Astrocyte of the spinal cord (primary cell): Measurements from ENCODE around the gene TMEM238L.

Source experiments
- DNase-seq: peaks from one replicate; pipeline ENCODE4 v3.0.0; 2011; ENCODE audit warnings: low read depth, low spot score
- H3K4me3 ChIP-seq: 2 replicates; pipeline ENCODE4 v1.5.1; 2011; ENCODE audit warnings: low read depth, mild to moderate bottlenecking, low read length, moderate library complexity
- in situ Hi-C: cut with HindIII; loops from 2 replicates; pipeline ENCODE4 v1.10.0; 2017; ENCODE audit warnings: low sequenced_read_pairs
- TF ChIP-seq, protein P1 (sequence below): IDR thresholded peaks from 2 replicates; pipeline ENCODE4 v1.5.1; 2012; ENCODE audit warnings: low read depth, mild to moderate bottlenecking, low read length, inconsistent platforms

TMEM238L gene

DNA sequence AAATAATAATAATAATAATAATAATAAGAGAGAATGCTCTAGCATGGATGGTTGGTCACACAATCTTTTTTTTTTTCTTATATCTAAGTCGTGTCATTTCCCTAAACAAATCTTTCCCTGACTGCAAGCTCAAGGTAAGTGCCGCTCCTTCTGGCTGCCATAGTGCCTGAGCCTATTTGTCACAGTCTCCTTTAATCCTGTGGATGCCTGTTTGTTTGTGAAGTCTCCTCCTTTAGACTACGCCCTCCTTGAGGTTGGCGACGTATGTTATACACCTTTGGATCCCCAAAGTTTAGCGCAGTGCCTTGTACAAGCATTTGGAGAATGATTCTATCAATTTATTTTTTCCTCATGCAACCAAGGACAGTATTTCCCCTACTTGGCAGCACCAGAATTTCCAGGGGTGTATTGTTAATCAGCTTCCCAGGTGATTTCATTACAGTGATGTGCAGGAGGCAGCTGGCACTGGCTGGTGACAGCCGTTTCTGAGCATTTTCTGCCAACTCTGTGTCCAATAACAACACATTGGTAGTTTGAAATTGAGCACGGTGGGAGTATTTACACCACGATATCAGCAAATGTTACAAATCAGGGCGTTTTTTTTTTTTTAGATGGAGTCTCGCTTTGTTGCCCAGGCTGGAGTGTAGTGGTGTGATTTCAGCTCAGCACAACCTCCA is 26.6 kb downstream of the TMEM238L start:
- TF ChIP-seq, protein P1, sequence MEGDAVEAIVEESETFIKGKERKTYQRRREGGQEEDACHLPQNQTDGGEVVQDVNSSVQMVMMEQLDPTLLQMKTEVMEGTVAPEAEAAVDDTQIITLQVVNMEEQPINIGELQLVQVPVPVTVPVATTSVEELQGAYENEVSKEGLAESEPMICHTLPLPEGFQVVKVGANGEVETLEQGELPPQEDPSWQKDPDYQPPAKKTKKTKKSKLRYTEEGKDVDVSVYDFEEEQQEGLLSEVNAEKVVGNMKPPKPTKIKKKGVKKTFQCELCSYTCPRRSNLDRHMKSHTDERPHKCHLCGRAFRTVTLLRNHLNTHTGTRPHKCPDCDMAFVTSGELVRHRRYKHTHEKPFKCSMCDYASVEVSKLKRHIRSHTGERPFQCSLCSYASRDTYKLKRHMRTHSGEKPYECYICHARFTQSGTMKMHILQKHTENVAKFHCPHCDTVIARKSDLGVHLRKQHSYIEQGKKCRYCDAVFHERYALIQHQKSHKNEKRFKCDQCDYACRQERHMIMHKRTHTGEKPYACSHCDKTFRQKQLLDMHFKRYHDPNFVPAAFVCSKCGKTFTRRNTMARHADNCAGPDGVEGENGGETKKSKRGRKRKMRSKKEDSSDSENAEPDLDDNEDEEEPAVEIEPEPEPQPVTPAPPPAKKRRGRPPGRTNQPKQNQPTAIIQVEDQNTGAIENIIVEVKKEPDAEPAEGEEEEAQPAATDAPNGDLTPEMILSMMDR, result no peak
- no peak overlapping the region for H3K4me3 ChIP-seq
- no peak for DNase-seq
- in situ Hi-C loops, result no loop called here

DNA sequence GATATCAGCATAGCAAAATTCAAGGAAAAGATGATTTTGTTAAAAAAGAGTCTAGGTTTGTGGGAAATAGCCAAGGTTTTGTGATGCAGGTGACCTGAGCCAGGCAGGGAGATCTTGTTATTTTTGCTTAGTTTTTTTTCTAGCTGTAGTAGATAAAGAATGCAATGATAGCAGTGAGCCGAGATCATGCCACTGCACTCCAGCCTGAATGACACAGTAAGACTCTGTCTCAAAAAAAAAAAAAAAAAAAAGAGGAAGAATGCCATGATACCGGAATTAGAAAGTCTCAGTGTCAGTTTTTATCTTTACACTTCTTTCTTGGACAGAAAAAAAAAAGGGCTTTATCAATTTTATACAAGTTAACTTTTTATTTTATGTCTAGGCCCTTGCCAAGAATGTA is 27.5 kb downstream of the TMEM238L start:
- in situ Hi-C loops, result no loop called here
- H3K4me3 ChIP-seq, result no peak overlapping the region
- DNase-seq, result no peak
- TF ChIP-seq, protein P1, result no peak

GRCh38 chr17:10775740-10776356 is 28.1 kb downstream of the TMEM238L start:
- DNase-seq, result no peak
- H3K4me3 ChIP-seq, result no peak overlapping the region
- TF ChIP-seq, protein P1, result no peak
- in situ Hi-C loops, result no loop called here

GRCh38 chr17:10775058-10775457 is 28.8 kb downstream of the TMEM238L start:
- in situ Hi-C loops, result no loop called here
- TF ChIP-seq, protein P1, result no peak
- no peak for DNase-seq
- H3K4me3 ChIP-seq, result no peak overlapping the region

- no peak for DNase-seq
- in situ Hi-C loops, result no loop called here
- TF ChIP-seq, protein P1, result no peak
Observed at GRCh38 chr17:10773391-10773790, 30.5 kb downstream of the TMEM238L start.

GRCh38 chr17:10772425-10773380 is 31.2 kb downstream of the TMEM238L start:
- DNase-seq, result no peak
- H3K4me3 ChIP-seq, result no peak overlapping the region
- TF ChIP-seq, protein P1, result peak; percentile 59
- in situ Hi-C loops, result no loop called here

More at GRCh38 chr17:10773391-10773790, 30.5 kb downstream of the TMEM238L start:
- no peak overlapping the region for H3K4me3 ChIP-seq
